Measurements from ENCODE around the gene PGBD5. TPM values are rescaled to one million over a fixed set of nuclear protein-coding genes. Genes with fewer than 3 reads are reported as not detected.

Gene PGBD5
- total RNA-seq, 2 donors from 2014 or later = 0.03 TPM; not detected in 1

- Mint-ChIP-seq H3K4me1 (ENCODE audit: low read depth in 2 of 2) (no peaks in the 10 kb centered on the region), H3K27ac (no peak overlapping the region), H3K4me3 (no peak overlapping the region), H3K36me3 (no peaks in the 10 kb centered on the region), H3K27me3 (peaks cover 9 to 16% of the 10 kb centered on the region in 2 donors), H3K9me3 (no peaks in the 10 kb centered on the region)
- ATAC-seq (no peak), DNase-seq (ENCODE audit: low spot score) (no peak)
Observed at GRCh38 chr1:230398856-230399255, 27.3 kb downstream of the PGBD5 start.

- no peaks in the 10 kb centered on the region for H3K9me3 Mint-ChIP-seq
- no peaks in the 10 kb centered on the region for H3K4me1 Mint-ChIP-seq (ENCODE audit: low read depth in 2 of 2)
- DNase-seq (ENCODE audit: low spot score) (no peak), ATAC-seq (no peak)
- H3K36me3 Mint-ChIP-seq = no peaks in the 10 kb centered on the region
- no peak overlapping the region for H3K27ac Mint-ChIP-seq
- peaks cover 12 to 14% of the 10 kb centered on the region in 2 donors for H3K27me3 Mint-ChIP-seq
- no peak overlapping the region for H3K4me3 Mint-ChIP-seq
Observed at GRCh38 chr1:230396966-230397365, 29.2 kb downstream of the PGBD5 start.

GRCh38 chr1:230395932-230396331 lies 30.2 kb downstream of the PGBD5 start:
- no peaks in the 10 kb centered on the region for H3K9me3 Mint-ChIP-seq
- H3K4me1 Mint-ChIP-seq (ENCODE audit: low read depth in 2 of 2) = no peaks in the 10 kb centered on the region
- ATAC-seq (no peak), DNase-seq (ENCODE audit: low spot score) (no peak)
- H3K27me3 Mint-ChIP-seq = peaks cover 12 to 14% of the 10 kb centered on the region in 2 donors
- no peak overlapping the region for H3K4me3 Mint-ChIP-seq
- no peak overlapping the region for H3K27ac Mint-ChIP-seq
- H3K36me3 Mint-ChIP-seq = no peaks in the 10 kb centered on the region

- Mint-ChIP-seq H3K4me1 (ENCODE audit: low read depth in 2 of 2) (no peaks in the 10 kb centered on the region), H3K4me3 (no peak overlapping the region), H3K9me3 (no peaks in the 10 kb centered on the region), H3K27ac (no peak overlapping the region), H3K36me3 (no peaks in the 10 kb centered on the region), H3K27me3 (peaks cover 3 to 11% of the 10 kb centered on the region in 2 donors)
- no peak for DNase-seq (ENCODE audit: low spot score)
- no peak for ATAC-seq
Observed at GRCh38 chr1:230394741-230395140, 31.4 kb downstream of the PGBD5 start.

GRCh38 chr1:230394134-230394533 lies 32.0 kb downstream of the PGBD5 start:
- DNase-seq (ENCODE audit: low spot score) (no peak), ATAC-seq (no peak)
- Mint-ChIP-seq H3K27me3 (peaks cover 0 to 11% of the 10 kb centered on the region in 2 donors), H3K4me3 (no peak overlapping the region), H3K27ac (no peak overlapping the region), H3K36me3 (no peaks in the 10 kb centered on the region), H3K4me1 (ENCODE audit: low read depth in 2 of 2) (no peaks in the 10 kb centered on the region), H3K9me3 (no peaks in the 10 kb centered on the region)

- Mint-ChIP-seq H3K27ac (no peak overlapping the region), H3K9me3 (no peaks in the 10 kb centered on the region), H3K36me3 (no peaks in the 10 kb centered on the region), H3K4me3 (no peak overlapping the region), H3K4me1 (ENCODE audit: low read depth in 2 of 2) (no peaks in the 10 kb centered on the region), H3K27me3 (peaks cover 0 to 11% of the 10 kb centered on the region in 2 donors)
- DNase-seq (ENCODE audit: low spot score) (no peak), ATAC-seq (no peak)
Observed at GRCh38 chr1:230393722-230394121, 32.4 kb downstream of the PGBD5 start.

- H3K9me3 Mint-ChIP-seq = no peaks in the 10 kb centered on the region
- no peak overlapping the region for H3K27ac Mint-ChIP-seq
- DNase-seq (ENCODE audit: low spot score) = no peak
- no peaks in the 10 kb centered on the region for H3K4me1 Mint-ChIP-seq (ENCODE audit: low read depth in 2 of 2)
- peaks cover 0 to 11% of the 10 kb centered on the region in 2 donors for H3K27me3 Mint-ChIP-seq
- no peaks in the 10 kb centered on the region for H3K36me3 Mint-ChIP-seq
- ATAC-seq = no peak
- H3K4me3 Mint-ChIP-seq = no peak overlapping the region
Observed at GRCh38 chr1:230392920-230393521, 33.1 kb downstream of the PGBD5 start.

- Mint-ChIP-seq H3K27me3 (peaks cover 0 to 11% of the 10 kb centered on the region in 2 donors), H3K4me3 (no peak overlapping the region), H3K9me3 (no peaks in the 10 kb centered on the region), H3K27ac (no peak overlapping the region), H3K36me3 (no peaks in the 10 kb centered on the region), H3K4me1 (ENCODE audit: low read depth in 2 of 2) (no peaks in the 10 kb centered on the region)
- DNase-seq (ENCODE audit: low spot score) = no peak
- ATAC-seq = no peak
Observed at GRCh38 chr1:230392536-230392909, 33.6 kb downstream of the PGBD5 start.

GRCh38 chr1:230391776-230392535 lies 34.2 kb downstream of the PGBD5 start:
- Mint-ChIP-seq H3K9me3 (no peaks in the 10 kb centered on the region), H3K27ac (no peak overlapping the region), H3K27me3 (peaks cover under 1 to 8% of the 10 kb centered on the region in 2 donors), H3K4me1 (ENCODE audit: low read depth in 2 of 2) (no peaks in the 10 kb centered on the region), H3K36me3 (no peaks in the 10 kb centered on the region), H3K4me3 (no peak overlapping the region)
- DNase-seq (ENCODE audit: low spot score) (no peak), ATAC-seq (peak in 1 of 2 donors; percentile 61)

GRCh38 chr1:230390371-230390770 lies 35.8 kb downstream of the PGBD5 start:
- Mint-ChIP-seq H3K27me3 (peaks cover 8 to 9% of the 10 kb centered on the region in 2 donors), H3K27ac (no peak overlapping the region), H3K9me3 (no peaks in the 10 kb centered on the region), H3K4me3 (no peak overlapping the region), H3K36me3 (no peaks in the 10 kb centered on the region), H3K4me1 (ENCODE audit: low read depth in 2 of 2) (no peaks in the 10 kb centered on the region)
- ATAC-seq (no peak), DNase-seq (ENCODE audit: low spot score) (no peak)

- Mint-ChIP-seq H3K36me3 (no peaks in the 10 kb centered on the region), H3K4me3 (no peak overlapping the region), H3K27me3 (peaks cover 9 to 10% of the 10 kb centered on the region in 2 donors), H3K27ac (no peak overlapping the region), H3K9me3 (no peaks in the 10 kb centered on the region), H3K4me1 (ENCODE audit: low read depth in 2 of 2) (no peaks in the 10 kb centered on the region)
- DNase-seq (ENCODE audit: low spot score) (no peak), ATAC-seq (no peak)
Observed at GRCh38 chr1:230387876-230388275, 38.3 kb downstream of the PGBD5 start.

- DNase-seq (ENCODE audit: low spot score) (no peak), ATAC-seq (no peak)
- Mint-ChIP-seq H3K4me3 (no peak overlapping the region), H3K4me1 (ENCODE audit: low read depth in 2 of 2) (no peaks in the 10 kb centered on the region), H3K9me3 (no peaks in the 10 kb centered on the region), H3K36me3 (no peaks in the 10 kb centered on the region), H3K27ac (no peak overlapping the region), H3K27me3 (peaks cover 6 to 9% of the 10 kb centered on the region in 2 donors)
Observed at GRCh38 chr1:230387296-230387695, 38.8 kb downstream of the PGBD5 start.

- Mint-ChIP-seq H3K4me1 (ENCODE audit: low read depth in 2 of 2) (peaks cover 0 to 2% of the 10 kb centered on the region in 2 donors), H3K4me3 (no peak overlapping the region), H3K27ac (no peak overlapping the region), H3K9me3 (no peaks in the 10 kb centered on the region), H3K36me3 (no peaks in the 10 kb centered on the region), H3K27me3 (peaks cover 8 to 13% of the 10 kb centered on the region in 2 donors)
- DNase-seq (ENCODE audit: low spot score) = no peak
- ATAC-seq = no peak
Observed at GRCh38 chr1:230386637-230387262, 39.4 kb downstream of the PGBD5 start.

GRCh38 chr1:230385930-230386329 lies 40.2 kb downstream of the PGBD5 start:
- DNase-seq (ENCODE audit: low spot score) (no peak), ATAC-seq (no peak)
- Mint-ChIP-seq H3K4me1 (ENCODE audit: low read depth in 2 of 2) (peaks cover 0 to 4% of the 10 kb centered on the region in 2 donors), H3K9me3 (no peaks in the 10 kb centered on the region), H3K36me3 (no peaks in the 10 kb centered on the region), H3K27me3 (peaks cover 12 to 16% of the 10 kb centered on the region in 2 donors), H3K4me3 (no peak overlapping the region), H3K27ac (no peak overlapping the region)
